Gastrocnemius medialis (tissue), 4 donors: ENCODE results near the gene AJUBA.

Source experiments
- POLR2A ChIP-seq, 2 donors: fragments of 450-650 bp; IDR thresholded peaks; one replicate each; pipeline ENCODE4 v1.6.1; 2017; ENCODE audit warnings: antibody characterized with exemption in 2 of 2, mild to moderate bottlenecking in 2 of 2, moderate library complexity in 2 of 2
- TF ChIP-seq, protein P1 (sequence below), 5 experiments: fragments of 450-650 bp in 3 of 5; fragments of 200-600 bp in 2 of 5; sonication (generic) in 2 of 5; IDR thresholded peaks in 4 of 5; conservative IDR thresholded peaks in 1 of 5; 1 replicate in 4 of 5; 2 replicates in 1 of 5; pipeline ENCODE4 v1.5.1; 2016 to 2019; ENCODE audit warnings: antibody characterized with exemption in 5 of 5, mild to moderate bottlenecking in 3 of 5, moderate library complexity in 3 of 5

GRCh38 chr14:23023795-23024152, 41.4 kb upstream of the AJUBA start:
- TF ChIP-seq, protein P1, sequence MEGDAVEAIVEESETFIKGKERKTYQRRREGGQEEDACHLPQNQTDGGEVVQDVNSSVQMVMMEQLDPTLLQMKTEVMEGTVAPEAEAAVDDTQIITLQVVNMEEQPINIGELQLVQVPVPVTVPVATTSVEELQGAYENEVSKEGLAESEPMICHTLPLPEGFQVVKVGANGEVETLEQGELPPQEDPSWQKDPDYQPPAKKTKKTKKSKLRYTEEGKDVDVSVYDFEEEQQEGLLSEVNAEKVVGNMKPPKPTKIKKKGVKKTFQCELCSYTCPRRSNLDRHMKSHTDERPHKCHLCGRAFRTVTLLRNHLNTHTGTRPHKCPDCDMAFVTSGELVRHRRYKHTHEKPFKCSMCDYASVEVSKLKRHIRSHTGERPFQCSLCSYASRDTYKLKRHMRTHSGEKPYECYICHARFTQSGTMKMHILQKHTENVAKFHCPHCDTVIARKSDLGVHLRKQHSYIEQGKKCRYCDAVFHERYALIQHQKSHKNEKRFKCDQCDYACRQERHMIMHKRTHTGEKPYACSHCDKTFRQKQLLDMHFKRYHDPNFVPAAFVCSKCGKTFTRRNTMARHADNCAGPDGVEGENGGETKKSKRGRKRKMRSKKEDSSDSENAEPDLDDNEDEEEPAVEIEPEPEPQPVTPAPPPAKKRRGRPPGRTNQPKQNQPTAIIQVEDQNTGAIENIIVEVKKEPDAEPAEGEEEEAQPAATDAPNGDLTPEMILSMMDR (IDR thresholded peaks at IDR 0.05 in 4 of 5, conservative IDR thresholded peaks at IDR 0.05 in 1 of 5), result no peak
- no peak for TF ChIP-seq POLR2A (IDR thresholded peaks at IDR 0.05)
